Measurements from ENCODE around the gene SHB.

DNA sequence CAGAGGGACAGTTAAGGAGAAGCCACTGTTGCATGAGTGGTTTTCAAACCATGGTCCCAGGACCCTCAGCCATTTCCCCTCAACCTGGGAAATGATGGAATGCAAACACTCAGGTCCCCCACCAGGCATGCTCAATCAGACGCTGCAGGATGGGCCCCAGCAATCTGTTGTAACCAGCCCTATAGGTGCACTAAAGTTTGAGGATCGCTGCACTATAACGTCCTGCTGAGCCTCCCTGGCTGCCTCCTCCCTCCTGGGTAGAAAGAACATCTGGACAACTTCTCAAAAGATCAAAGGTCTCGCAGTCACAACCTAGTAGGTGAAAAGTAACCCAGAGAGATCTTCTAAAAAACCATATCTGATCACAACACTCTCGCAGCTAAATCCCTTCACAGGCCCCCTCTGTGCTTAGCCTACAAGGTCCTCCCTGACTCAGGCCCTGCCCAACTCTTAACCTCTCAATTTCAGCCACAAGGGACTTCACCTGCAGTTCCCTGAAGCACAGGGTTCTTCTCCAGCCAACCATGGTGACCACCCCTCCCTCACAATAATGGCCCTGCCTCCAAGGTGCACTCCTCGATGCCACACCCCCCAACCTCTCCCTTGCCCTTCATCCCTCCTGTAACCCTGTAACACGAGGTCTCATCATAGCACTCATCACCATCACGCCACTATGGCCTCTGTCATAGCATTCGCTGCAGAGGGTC, 3.5 kb downstream of the SHB start:
- TF ChIP-seq, protein P1, sequence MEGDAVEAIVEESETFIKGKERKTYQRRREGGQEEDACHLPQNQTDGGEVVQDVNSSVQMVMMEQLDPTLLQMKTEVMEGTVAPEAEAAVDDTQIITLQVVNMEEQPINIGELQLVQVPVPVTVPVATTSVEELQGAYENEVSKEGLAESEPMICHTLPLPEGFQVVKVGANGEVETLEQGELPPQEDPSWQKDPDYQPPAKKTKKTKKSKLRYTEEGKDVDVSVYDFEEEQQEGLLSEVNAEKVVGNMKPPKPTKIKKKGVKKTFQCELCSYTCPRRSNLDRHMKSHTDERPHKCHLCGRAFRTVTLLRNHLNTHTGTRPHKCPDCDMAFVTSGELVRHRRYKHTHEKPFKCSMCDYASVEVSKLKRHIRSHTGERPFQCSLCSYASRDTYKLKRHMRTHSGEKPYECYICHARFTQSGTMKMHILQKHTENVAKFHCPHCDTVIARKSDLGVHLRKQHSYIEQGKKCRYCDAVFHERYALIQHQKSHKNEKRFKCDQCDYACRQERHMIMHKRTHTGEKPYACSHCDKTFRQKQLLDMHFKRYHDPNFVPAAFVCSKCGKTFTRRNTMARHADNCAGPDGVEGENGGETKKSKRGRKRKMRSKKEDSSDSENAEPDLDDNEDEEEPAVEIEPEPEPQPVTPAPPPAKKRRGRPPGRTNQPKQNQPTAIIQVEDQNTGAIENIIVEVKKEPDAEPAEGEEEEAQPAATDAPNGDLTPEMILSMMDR (IDR thresholded peaks at IDR 0.05; ENCODE audit: low read depth, low read length) = no peak
- no peak for TF ChIP-seq EZH2phosphoT487 (IDR thresholded peaks at IDR 0.05; ENCODE audit: low read depth)
